ENCODE measurements around the gene CCL18. TPM values are rescaled to one million over a fixed set of nuclear protein-coding genes. Genes with fewer than 3 reads are reported as not detected.

The CCL18 gene
- total RNA-seq, 4 donors from 2014 or later, result 1.5 TPM; not detected in 3

- Histone ChIP-seq H3K27ac (no peak overlapping the region), H3K36me3 (no peaks in the 10 kb centered on the region), H3K9me3 (no peaks in the 10 kb centered on the region), H3K27me3 (no peaks in the 10 kb centered on the region), H3K4me1 (no peaks in the 10 kb centered on the region), H3K4me3 (no peak overlapping the region)
- TF ChIP-seq POLR2A (IDR thresholded peaks at IDR 0.05), result no peak
- TF ChIP-seq CTCF (IDR thresholded peaks at IDR 0.05), result no peak
- TF ChIP-seq POLR2AphosphoS5 (IDR thresholded peaks at IDR 0.05), result no peak
- no peak for TF ChIP-seq EP300 (IDR thresholded peaks at IDR 0.05)
- 81% methylated on average over 4 of the region's 4 CpGs for WGBS
- DNase-seq (ENCODE audit: low spot score in 2 of 2), result no peak
These were observed 27.8 kb upstream of the CCL18 start for GRCh38 chr17:36036235-36036634.

- WGBS, result 64% methylated on average over 2 of the region's 2 CpGs
- H3K27ac ChIP-seq, result no peak overlapping the region
- no peaks in the 10 kb centered on the region for H3K36me3 ChIP-seq
- no peak for TF ChIP-seq POLR2A (IDR thresholded peaks at IDR 0.05)
- no peak for TF ChIP-seq CTCF (IDR thresholded peaks at IDR 0.05)
- no peak for TF ChIP-seq POLR2AphosphoS5 (IDR thresholded peaks at IDR 0.05)
- no peak for TF ChIP-seq EP300 (IDR thresholded peaks at IDR 0.05)
- peaks cover 14% of the 10 kb centered on the region for H3K9me3 ChIP-seq
- H3K4me1 ChIP-seq, result no peaks in the 10 kb centered on the region
- no peaks in the 10 kb centered on the region for H3K27me3 ChIP-seq
- no peak for DNase-seq (ENCODE audit: low spot score in 2 of 2)
- no peak overlapping the region for H3K4me3 ChIP-seq
These were observed 16.0 kb upstream of the CCL18 start for GRCh38 chr17:36048066-36048465.

- DNase-seq (ENCODE audit: low spot score in 2 of 2), result no peak
- Histone ChIP-seq H3K27ac (no peak overlapping the region), H3K4me3 (no peak overlapping the region), H3K27me3 (no peaks in the 10 kb centered on the region), H3K4me1 (no peaks in the 10 kb centered on the region), H3K9me3 (peaks cover 14% of the 10 kb centered on the region), H3K36me3 (no peaks in the 10 kb centered on the region)
- TF ChIP-seq CTCF (IDR thresholded peaks at IDR 0.05) (no peak), POLR2A (IDR thresholded peaks at IDR 0.05) (no peak), POLR2AphosphoS5 (IDR thresholded peaks at IDR 0.05) (no peak), EP300 (IDR thresholded peaks at IDR 0.05) (no peak)
- WGBS, result 97% methylated on average over 2 of the region's 2 CpGs
These were observed 14.4 kb upstream of the CCL18 start for GRCh38 chr17:36049643-36050042.

- DNase-seq (ENCODE audit: low spot score in 2 of 2), result no peak
- no peaks in the 10 kb centered on the region for H3K4me1 ChIP-seq
- TF ChIP-seq POLR2A (IDR thresholded peaks at IDR 0.05), result no peak
- no peak for TF ChIP-seq EP300 (IDR thresholded peaks at IDR 0.05)
- no peak for TF ChIP-seq POLR2AphosphoS5 (IDR thresholded peaks at IDR 0.05)
- no peak for TF ChIP-seq CTCF (IDR thresholded peaks at IDR 0.05)
- H3K36me3 ChIP-seq, result no peaks in the 10 kb centered on the region
- no peak overlapping the region for H3K27ac ChIP-seq
- H3K9me3 ChIP-seq, result no peaks in the 10 kb centered on the region
- H3K4me3 ChIP-seq, result no peak overlapping the region
- WGBS, result 76% methylated on average over 2 of the region's 2 CpGs
- H3K27me3 ChIP-seq, result no peaks in the 10 kb centered on the region
These were observed 8.9 kb upstream of the CCL18 start for GRCh38 chr17:36055171-36055570.

GRCh38 chr17:36055921-36056520 lies 8.1 kb upstream of the CCL18 start:
- H3K27ac ChIP-seq, result no peak overlapping the region
- H3K36me3 ChIP-seq, result no peaks in the 10 kb centered on the region
- H3K27me3 ChIP-seq, result no peaks in the 10 kb centered on the region
- no peak overlapping the region for H3K4me3 ChIP-seq
- no peaks in the 10 kb centered on the region for H3K4me1 ChIP-seq
- H3K9me3 ChIP-seq, result no peaks in the 10 kb centered on the region
- DNase-seq (ENCODE audit: low spot score in 2 of 2), result no peak
- TF ChIP-seq POLR2AphosphoS5 (IDR thresholded peaks at IDR 0.05) (no peak), CTCF (IDR thresholded peaks at IDR 0.05) (no peak), POLR2A (IDR thresholded peaks at IDR 0.05) (no peak), EP300 (IDR thresholded peaks at IDR 0.05) (no peak)
- 81% methylated on average over 4 of the region's 4 CpGs for WGBS
